ENCODE data around the gene CYP2J2.
"Not testable (repeated sequence)": the region's sequence is repeated elsewhere in the genome, so short reads cannot be mapped to it uniquely, and the experiment has no call there.

- not testable (repeated sequence) for TF ChIP-seq KLF9 (tag by site-specific recombination; IDR thresholded peaks at IDR 0.05; ENCODE audit: low read depth); HOXA7 (CRISPR knock-in tag; IDR thresholded peaks at IDR 0.05; ENCODE audit: borderline replicate concordance); CTCF (tag by site-specific recombination; IDR thresholded peaks at IDR 0.05); ZNF341 (tag by site-specific recombination; IDR thresholded peaks at IDR 0.05; ENCODE audit: low read depth); ZNF24 (tag by site-specific recombination; IDR thresholded peaks at IDR 0.05); ZNF132 (tag by site-specific recombination; IDR thresholded peaks at IDR 0.05; ENCODE audit: borderline replicate concordance); ZNF239 (tag by site-specific recombination; IDR thresholded peaks at IDR 0.05); ZBTB1 (tag by site-specific recombination; IDR thresholded peaks at IDR 0.05); ATF2 (tag by site-specific recombination; IDR thresholded peaks at IDR 0.05; ENCODE audit: low read depth); ZNF777 (tag by site-specific recombination; IDR thresholded peaks at IDR 0.05; ENCODE audit: borderline replicate concordance); ZSCAN18 (tag by site-specific recombination; IDR thresholded peaks at IDR 0.05); ZNF174 (tag by site-specific recombination; IDR thresholded peaks at IDR 0.05)
These were observed 11.7 kb downstream of the CYP2J2 start for GRCh38 chr1:59914791-59915286.

All from HEK293 (cell line).